A204.1 (cell line): ENCODE data around the gene TIMM8A.

Experiments
- FAIRE-seq: peaks from 2 replicates; lab custom pipeline; 2012; peaks lifted over from hg19 to GRCh38; lab: Jason Lieb, UNC

Gene TIMM8A, protein sequence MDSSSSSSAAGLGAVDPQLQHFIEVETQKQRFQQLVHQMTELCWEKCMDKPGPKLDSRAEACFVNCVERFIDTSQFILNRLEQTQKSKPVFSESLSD

DNA sequence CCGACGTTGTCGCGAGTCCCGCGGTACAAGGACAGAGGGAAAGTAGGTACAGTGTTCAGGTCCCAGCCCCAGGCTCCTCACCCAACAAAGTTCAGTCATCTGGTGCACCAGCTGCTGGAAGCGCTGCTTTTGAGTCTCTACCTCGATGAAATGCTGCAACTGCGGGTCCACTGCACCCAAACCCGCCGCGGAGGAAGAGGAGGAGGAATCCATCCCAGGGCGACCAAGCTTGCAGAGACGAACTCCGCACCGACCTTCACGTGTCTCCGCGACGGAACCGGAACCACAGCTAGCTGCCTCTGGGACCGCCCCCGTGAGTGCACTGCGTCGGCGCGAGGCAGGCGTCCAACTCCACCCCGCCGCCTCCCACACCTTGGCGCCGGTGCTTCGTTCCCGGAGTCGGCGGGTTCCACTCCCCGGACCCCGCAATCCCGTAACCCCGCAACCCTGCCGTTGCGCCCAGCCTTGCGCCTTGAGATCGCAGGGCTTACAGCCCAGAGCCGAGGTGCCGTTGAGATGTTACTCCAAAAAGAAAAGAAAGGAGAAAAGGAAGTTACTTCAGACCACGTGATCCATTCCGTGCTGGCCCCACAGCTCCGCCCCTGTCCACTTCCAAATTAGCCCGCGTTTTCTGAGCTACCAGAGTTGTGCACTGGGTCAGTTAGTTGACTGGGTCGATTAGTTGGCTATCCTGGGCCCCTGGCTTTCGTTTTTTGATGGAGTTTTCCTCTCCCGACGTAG lies at the start of gene TIMM8A:
TSS of gene TIMM8A (minus strand) at position 291 of the 741 bp plus-strand sequence. CDS start at position 213, 78 bp downstream.
- no peak for FAIRE-seq

GRCh38 chrX:101397779-101398178 lies 49.2 kb upstream of the TIMM8A start:
- FAIRE-seq, result no peak

GRCh38 chrX:101395789-101396188 lies 47.2 kb upstream of the TIMM8A start:
- FAIRE-seq, result no peak

DNA sequence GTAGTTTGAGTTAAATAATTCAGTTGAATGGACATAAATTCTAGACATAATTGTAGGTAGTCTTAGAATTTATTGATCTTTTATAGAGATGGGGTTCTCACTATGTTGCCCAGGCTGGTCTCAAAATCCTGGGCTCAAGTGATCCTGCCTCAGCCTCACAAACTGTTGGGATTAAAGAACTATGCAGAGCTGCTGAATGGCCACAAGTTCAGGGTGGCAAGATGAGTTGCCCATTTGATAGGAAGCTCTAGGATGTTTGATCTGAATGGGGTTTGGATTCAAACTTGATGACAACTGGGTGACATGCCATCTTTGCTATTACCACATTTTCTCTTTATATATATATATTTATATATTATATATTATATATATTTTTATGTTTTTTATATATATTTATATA lies 45.8 kb upstream of the TIMM8A start:
- FAIRE-seq, result peak; percentile 63

DNA sequence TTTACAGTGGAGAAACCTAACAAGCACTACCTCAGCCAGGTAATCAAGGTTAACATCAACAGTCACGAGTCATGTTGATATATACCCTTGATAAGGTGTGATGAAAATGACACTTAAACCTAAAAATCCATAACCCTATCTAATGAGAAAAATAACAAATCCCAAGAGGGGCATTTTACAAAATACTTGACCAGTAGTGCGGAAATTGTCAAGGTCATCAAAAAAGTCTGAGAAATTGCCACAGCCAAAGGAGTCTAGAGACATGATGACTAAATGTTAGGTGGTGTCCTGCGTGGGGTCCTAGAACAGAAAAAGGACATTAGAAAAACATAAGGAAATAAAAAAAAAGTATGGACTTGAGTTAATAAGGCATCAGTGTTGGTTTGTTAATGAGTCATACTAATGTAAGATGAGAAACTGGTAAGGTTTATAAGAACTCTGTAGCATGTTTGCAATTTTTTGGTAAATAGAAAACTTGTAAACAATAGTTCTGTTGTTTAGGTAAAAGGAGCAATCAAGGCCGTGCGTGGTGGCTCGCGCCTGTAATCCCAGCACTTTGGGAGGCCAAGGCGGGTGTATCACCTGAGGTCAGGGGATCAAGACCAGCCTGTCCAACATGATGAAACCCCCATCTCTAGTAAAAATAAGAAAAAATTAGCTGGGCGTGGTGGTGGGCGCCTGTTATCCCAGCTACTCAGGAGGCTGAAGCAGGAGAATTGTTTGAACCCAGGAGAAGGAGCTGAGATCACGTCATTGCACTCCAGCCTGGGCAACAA lies 45.2 kb upstream of the TIMM8A start:
- no peak for FAIRE-seq

GRCh38 chrX:101391831-101392230 lies 43.3 kb upstream of the TIMM8A start:
- no peak for FAIRE-seq

GRCh38 chrX:101390664-101391525 lies 42.4 kb upstream of the TIMM8A start, which contains the start of gene RPL36A:
Gene RPL36A (plus strand): TSS chrX:101391011. CDS start chrX:101391044, 33 bp downstream.
- FAIRE-seq, result peak; percentile 48

- FAIRE-seq, result no peak
Observed at GRCh38 chrX:101388604-101389003, 40.1 kb upstream of the TIMM8A start.

DNA sequence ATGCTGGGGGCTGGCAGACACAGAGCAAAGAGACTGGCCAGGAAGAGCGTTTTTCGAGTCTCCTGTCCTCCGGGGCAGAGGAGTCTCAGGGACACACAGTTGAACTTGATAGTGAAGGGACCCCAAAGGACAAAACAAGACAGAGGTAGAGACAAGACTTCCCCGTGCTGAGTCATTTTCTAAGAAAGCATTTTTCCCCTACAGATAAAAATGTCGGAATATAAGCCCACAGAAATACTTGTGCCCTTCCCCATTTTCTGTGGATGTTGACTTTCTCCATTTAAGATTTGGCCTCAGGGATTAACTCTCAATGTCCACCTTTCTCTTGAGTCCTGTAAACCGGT lies 38.0 kb upstream of the TIMM8A start:
- FAIRE-seq, result no peak

DNA sequence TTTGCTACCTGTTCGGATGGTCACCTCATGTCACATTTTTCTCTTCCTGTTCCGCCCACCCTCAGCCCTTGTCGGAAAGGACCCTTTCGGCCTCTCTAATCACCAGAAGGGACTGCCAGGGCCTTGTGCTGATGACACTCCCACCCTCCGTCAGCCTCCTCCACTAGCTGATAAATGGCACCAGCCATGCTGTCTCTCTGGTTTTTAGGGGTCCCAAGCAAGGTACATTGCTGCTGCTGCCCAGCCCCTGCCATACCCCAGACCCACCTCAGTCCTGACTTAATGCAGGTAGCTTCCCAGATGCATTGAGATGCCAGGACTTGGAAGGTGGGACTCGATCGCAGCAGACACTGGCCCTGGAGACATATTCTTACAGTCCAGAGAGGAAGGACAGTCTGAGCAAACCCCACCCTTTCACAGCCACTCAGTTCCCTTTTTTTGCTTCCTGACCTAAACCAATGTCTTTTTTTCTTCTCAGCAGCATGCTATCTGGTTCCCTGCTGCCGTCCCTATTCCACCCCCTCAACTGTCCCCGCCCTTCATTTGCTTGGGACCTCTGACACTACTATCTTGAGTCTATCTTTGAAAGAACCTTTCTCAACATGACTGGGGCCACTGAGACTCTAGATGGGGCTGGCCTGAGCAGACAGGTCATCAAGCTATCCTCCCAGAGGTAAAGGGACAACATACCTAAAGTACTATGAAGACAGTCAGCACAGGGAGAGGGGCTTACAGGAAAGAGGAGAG lies 37.4 kb upstream of the TIMM8A start, which contains the start of gene BTK:
TSS of gene BTK (minus strand) at position 397 of the 747 bp plus-strand sequence. CDS start 10,907 bp downstream, outside the sequence.
- no peak for FAIRE-seq

- FAIRE-seq, result no peak
Observed at GRCh38 chrX:101385026-101385684, 36.6 kb upstream of the TIMM8A start.

DNA sequence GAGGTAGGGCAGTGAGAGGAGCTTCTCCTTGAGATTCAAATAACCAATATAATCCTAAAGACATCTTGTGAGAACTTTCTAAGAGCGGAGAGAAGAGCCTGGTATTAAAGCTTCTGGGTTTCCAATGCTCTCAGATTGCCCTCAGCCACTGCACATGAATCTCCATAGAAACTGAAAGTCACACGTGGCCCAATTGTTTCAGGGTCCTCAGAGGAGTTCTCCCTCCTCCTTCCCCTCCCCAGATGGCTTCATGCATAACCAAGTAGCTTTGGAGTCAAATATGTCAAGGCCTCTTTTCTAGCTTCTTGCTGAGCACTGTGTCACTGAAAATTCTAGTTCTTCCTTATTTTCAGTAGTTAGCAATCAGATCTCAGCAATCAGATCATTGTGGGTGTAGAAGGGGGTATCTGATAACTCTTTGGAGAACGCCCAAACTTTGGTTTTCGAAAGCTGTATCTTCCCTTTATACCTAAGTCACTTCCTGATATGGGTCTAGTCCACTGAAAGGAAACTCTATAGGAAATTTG lies 35.2 kb upstream of the TIMM8A start:
- no peak for FAIRE-seq

DNA sequence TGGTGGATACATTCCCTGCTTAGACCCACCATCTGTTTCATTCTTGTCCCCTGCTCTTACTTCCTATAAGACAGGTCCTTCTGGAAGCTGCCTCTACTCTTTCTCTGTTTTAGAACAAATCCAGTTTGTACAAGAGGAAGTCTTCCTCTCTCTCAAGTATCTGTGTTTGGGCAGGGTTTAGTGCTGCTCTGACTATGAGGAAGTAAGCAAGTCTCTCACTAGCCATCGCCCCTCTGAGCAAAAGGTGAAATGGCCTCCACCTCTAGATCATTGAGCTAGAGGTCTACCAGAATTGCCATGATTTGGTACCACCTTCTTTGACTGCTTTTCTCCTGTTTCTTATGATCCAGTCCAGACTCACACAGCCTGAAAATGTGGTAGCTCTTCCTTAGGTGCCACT lies 29.0 kb upstream of the TIMM8A start:
- FAIRE-seq, result no peak

DNA sequence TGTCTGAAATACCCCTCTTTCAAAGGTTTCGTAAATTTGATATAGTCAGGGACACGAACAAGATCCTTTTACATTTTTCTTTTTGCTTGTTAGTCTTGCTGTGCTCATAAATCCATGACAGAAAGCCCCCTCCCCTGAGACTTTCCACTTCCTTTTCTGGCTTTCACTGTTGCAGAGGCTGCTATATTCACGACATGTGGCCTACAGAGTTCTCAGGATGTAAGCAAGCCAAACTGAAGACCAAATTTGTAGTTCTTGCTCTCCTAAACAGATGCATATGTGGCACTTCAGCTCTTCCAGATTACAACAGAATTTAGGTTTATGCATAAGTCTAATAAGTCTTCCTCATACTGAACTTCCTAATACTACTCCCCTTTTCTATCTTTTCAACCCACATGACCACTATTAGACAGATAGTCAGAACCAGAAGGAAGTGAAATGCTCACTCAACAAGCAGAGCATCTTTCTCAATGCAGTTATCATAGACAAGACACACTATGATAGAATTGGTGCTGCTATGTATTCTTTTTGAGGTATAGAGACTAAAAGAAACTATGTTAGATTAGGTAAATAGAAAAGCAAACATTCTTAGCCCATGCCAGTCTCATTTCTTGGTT lies 22.5 kb upstream of the TIMM8A start:
- FAIRE-seq, result no peak

DNA sequence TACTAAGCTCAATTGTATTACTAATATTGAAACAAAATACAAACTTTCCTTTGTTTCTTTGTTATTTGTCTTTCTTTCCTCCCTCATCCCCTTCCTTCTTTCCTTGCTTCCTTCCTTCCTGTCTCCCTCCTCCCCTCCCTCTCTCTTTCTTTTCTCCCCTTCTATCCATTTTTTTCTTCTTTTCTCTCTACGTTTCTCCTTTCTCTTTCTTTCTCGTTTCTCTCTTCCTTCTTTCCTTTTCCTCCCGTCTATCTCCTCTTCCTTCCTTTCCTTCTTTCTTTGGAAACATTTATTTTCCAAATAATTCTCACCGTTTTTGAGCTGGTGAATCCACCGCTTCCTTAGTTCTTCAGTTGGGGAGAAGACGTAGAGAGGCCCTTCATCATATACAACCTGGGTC lies 21.1 kb upstream of the TIMM8A start:
- no peak for FAIRE-seq

DNA sequence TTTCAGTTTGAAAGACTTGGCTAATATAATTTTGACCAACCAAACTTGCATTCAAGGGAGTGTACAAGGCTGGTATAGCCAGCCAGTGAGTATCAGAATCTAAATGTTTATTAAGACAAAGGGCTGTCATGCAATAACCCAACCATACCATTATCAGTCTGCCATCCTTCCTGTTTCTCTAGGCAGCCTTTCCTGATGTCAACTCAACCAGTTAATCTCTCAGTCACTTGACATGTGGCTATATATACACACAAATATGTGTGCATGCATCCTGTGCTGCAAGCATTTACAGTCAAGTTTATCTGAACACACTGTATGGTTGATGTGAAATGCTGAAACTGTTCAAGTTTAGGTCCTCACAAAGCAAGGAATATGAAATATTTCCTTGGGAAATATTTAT lies 20.3 kb upstream of the TIMM8A start:
- no peak for FAIRE-seq

DNA sequence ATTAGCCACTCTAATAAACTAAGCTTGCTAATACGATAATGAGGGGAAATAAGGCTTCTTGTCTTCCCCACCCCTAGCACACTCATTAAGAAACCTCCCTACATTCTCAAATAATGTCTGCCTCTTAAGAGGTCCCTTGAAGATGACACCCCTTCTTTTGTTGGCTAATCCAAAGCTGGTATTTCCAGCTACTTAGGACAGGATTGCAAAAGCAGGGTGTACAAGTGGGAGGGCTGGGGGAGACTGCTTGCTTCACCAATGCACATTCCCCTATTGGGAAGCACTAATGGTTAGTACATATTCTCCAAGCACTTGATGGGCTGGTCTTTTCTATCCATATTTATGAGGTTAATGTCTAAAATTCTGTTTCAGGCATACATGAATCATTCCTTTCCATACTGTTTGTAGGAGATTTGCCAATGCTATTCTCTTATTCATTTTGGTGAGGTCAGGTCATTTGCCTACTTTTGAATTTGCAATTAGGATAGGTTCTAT lies 16.8 kb upstream of the TIMM8A start:
- FAIRE-seq, result no peak

DNA sequence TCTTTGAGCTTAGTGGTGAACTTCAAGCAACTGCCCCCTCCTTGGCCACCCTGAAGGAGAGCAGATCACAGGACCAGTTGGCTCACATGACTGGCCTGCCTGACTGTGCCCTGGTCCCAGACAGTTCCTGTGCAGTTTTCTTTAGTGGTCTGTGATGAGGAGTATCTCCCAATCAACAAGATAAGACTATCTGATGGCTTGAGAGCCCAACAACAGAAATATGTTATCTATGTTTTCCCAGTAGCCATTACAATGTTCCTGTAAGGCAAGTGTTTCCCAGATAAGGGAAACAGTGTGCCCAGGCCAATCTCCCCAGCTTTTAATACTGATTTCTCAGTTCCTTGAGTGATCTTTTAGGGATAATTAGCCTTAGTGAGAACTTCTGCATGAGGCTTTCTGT lies 14.2 kb upstream of the TIMM8A start:
- FAIRE-seq, result no peak

- no peak for FAIRE-seq
Observed at GRCh38 chrX:101362116-101362515, 13.6 kb upstream of the TIMM8A start.

DNA sequence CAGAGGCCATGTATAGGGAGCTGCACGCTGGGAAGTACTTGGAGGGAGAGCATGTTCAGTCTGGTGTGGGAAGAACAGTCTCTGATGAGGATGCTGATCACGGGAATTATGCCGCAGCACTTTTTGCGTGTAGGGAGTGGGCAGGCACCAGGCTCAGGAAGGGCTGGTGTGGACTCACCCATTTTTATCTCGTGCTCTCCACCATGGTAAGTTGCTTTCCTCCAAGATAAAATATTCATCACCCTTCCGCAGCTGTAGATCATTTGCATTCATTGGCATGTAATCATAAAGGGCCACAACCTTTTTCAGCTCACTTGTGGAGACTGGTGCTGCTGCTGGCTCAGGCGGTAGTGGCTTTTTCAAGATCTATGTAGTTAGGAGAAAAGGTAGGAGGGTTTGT lies 11.8 kb upstream of the TIMM8A start:
- FAIRE-seq, result no peak
